Psoas muscle (tissue), 8 donors: ENCODE data around the gene SLC25A20. TPM values are rescaled to one million over a fixed set of nuclear protein-coding genes. Genes with fewer than 3 reads are reported as not detected.

Experiments
- ATAC-seq, 4 donors: fragments of 200-7000 bp; cut with Tn5 transposase; one replicate each; pipeline ENCODE4 v1.9.1; 2020; ENCODE audit warnings: moderate library complexity in 3 of 4, mild to moderate bottlenecking in 2 of 4
- DNase-seq, 2 donors: peaks; one replicate each; pipeline ENCODE4 v3.0.0-alpha.2; 2020
- H3K27ac ChIP-seq: fragments of 200-600 bp; one replicate; pipeline ENCODE4 v1.8.0; 2022
- H3K27me3 ChIP-seq, 3 donors: fragments of 200-600 bp in 1 of 3; one replicate each; pipeline versions ENCODE4 v1.6.1 to v1.8.0; 2013 to 2022; ENCODE audit warnings: low read length in 2 of 3, mild to moderate bottlenecking in 2 of 3, moderate library complexity in 1 of 3; ENCODE audit not compliant: insufficient read depth in 3 of 3
- H3K36me3 ChIP-seq, 2 donors: fragments of 200-600 bp in 1 of 2; one replicate each; pipeline versions ENCODE4 v1.6.1 to v1.8.0; 2013 to 2022; ENCODE audit warnings: low read depth in 1 of 2, mild to moderate bottlenecking in 1 of 2, moderate library complexity in 1 of 2; ENCODE audit not compliant: insufficient read depth in 1 of 2
- H3K4me1 ChIP-seq: fragments of 200-600 bp; one replicate; pipeline ENCODE4 v1.8.0; 2022
- H3K4me3 ChIP-seq: fragments of 200-600 bp; one replicate; pipeline ENCODE4 v1.8.0; 2022; ENCODE audit warnings: mild to moderate bottlenecking
- H3K9me3 ChIP-seq: fragments of 200-600 bp; one replicate; pipeline ENCODE4 v1.8.0; 2022
- CTCF ChIP-seq: fragments of 200-600 bp; IDR thresholded peaks from one replicate; pipeline ENCODE4 v1.8.0; 2022; ENCODE audit warnings: antibody characterized with exemption
- WGBS, 3 donors: extraction: QIAGEN DNeasy Blood & Tissue Kit; methylation state at CpG; one replicate each; pipeline versions ENCODE4 v1.1.6 to v1.1.7; 2013; 5-methylcytosine and 5-hydroxymethylcytosine counted together
- intact Hi-C, 2 donors: fragments of 100-400 bp; cut with DNase I; formaldehyde crosslinking; loops; one replicate each; pipeline versions ENCODE4 v1.11.0 to v1.14.2; 2022
- polyA plus RNA-seq, 3 donors: library from polyadenylated mRNA; stranded (reverse); fragments of 200-250 nt; gene quantifications; one replicate each; pipeline ENCODE4 v1.2.3, GENCODE V29; 2013
- total RNA-seq, 4 donors: library from RNA; stranded (reverse); fragmentation: NEBNext Ultra II Directional in 2 of 4; extraction: Animal tissue kit (Norgen Biotek cat#: 25700) in 2 of 4; gene quantifications; one replicate each; pipeline versions ENCODE4 v1.2.1 to v1.2.4, GENCODE V29; 2021 to 2023
- donor health status: healthy with polysubstance abuse.
- donor health status: DM: no; HTN: no; CAD: no; lungs with moderate emphysema.
- donor health status: Bipolar disorder and iron deficiency.
- donor health status: healthy.
- donor health status: DM: yes; HTN: yes; CAD: no.
- donor health status: DM: no; HTN: no; CAD: no.
- donor health status: DM: no; HTN: no; CAD: no.
- donor health status: DM: yes; HTN: yes; CAD: no.

SLC25A20 gene
- total and polyA plus RNA-seq, 7 donors = 31.3 to 94.8 (median 48.5) TPM

- intact Hi-C loops = no loop called here
- WGBS, 3 donors = 70 to 93% (median 77%) methylated on average over 3 of the region's 3 CpGs
- TF ChIP-seq CTCF = no peak
- H3K9me3 ChIP-seq = no peaks in the 10 kb centered on the region
- H3K36me3 ChIP-seq = peaks cover 3 to 60% of the 10 kb centered on the region in 2 donors
- H3K4me3 ChIP-seq = no peak overlapping the region
- no peak for ATAC-seq
- DNase-seq = no peak
- H3K27me3 ChIP-seq = no peaks in the 10 kb centered on the region
- H3K27ac ChIP-seq = peak overlapping the region; percentile 87
- H3K4me1 ChIP-seq = peaks cover 75% of the 10 kb centered on the region
Observed at GRCh38 chr3:48930590-48930989, 31.9 kb upstream of the SLC25A20 start.

DNA sequence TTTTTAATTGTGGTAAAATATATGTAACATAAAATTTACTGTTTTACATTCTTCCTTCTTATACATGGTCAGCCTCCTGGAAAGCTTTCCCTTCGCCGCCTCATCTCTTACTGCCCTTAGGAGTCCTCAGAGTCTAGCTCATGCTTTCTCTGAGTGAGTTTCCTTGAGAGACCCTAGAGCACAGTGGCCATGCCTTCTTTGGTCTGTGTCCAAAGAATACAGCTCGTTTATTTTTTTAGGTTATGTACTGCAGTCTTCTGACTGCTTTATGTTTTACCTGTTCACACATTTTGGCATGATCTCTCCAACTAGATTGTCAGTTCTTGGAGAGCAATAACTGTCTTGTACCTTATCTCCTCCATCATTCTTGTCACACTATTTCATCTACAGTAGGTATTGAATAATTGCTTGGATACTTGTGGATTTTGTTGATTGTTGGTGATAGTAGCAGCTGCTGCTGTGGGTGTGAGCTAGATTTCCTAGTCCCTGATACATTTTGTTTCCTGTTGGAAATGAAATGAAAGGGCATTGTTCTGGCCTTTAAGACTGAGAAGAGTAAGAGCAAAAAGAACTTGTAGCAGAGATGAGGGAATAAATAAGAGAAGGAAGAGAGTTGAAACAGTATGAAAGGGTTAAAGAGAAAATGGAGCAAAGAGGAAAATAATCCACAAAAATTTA, 30.8 kb upstream of the SLC25A20 start:
- peaks cover 3 to 68% of the 10 kb centered on the region in 2 donors for H3K36me3 ChIP-seq
- no peaks in the 10 kb centered on the region for H3K27me3 ChIP-seq
- WGBS, 3 donors = 53 to 66% (median 59%) methylated on average over 3 of the region's 3 CpGs
- no peaks in the 10 kb centered on the region for H3K9me3 ChIP-seq
- no peak for ATAC-seq
- peak overlapping the region; percentile 26 for H3K4me3 ChIP-seq
- intact Hi-C loops = no loop called here
- no peak for TF ChIP-seq CTCF
- peak overlapping the region; percentile 87 for H3K27ac ChIP-seq
- DNase-seq = no peak
- H3K4me1 ChIP-seq = peaks cover 65% of the 10 kb centered on the region

DNA sequence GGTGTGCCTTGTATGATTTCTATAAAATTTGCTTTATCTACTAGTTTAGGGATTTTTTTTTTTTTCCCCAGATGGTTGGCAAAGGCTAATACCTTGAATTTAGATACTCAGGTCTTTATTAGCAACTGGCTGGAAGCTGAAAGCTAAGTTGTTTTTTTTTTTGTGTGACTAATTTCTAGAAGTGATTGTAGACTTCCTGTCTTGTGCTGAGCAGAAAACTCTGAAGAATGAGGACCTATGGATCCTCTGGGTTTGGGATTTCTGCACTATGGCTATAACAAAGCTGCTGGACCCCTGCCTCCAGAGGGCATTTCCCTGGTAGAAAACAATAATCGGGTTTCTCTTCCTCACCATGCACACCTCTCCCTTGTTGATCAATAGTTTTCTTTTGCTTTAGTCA, 30.0 kb upstream of the SLC25A20 start:
- ATAC-seq = no peak
- H3K4me1 ChIP-seq = peaks cover 60% of the 10 kb centered on the region
- no peak for DNase-seq

DNA sequence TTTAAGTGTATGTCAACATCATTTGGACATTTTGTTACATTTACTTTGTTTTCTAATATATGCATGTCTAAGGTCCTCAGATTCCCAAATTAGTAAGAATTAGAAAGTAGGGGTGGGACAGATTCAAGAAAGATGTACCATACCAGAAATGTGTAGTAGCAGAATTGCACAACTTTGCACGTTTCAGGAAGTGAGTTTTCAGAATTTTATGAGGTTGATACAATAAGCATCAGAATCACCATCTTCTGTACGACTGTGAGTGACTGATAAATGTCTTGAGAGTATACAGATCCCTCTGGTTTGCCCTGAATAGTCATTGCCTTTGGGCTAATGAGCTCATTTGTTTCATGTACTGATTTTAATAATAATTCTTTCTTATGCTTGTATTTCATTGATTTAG, 29.2 kb upstream of the SLC25A20 start:
- no peak for TF ChIP-seq CTCF
- H3K27me3 ChIP-seq = no peaks in the 10 kb centered on the region
- no peak for DNase-seq
- H3K4me1 ChIP-seq = peaks cover 57% of the 10 kb centered on the region
- intact Hi-C loops = no loop called here
- H3K9me3 ChIP-seq = no peaks in the 10 kb centered on the region
- no peak for ATAC-seq
- H3K27ac ChIP-seq = peak overlapping the region; percentile 87
- H3K4me3 ChIP-seq = no peak overlapping the region
- H3K36me3 ChIP-seq = peaks cover 3 to 70% of the 10 kb centered on the region in 2 donors
- WGBS, 3 donors = 51 to 66% (median 52%) methylated on average over 2 of the region's 2 CpGs

More for the DNA sequence above, 30.0 kb upstream of the SLC25A20 start:
- Histone ChIP-seq H3K27me3 (no peaks in the 10 kb centered on the region), H3K27ac (peak overlapping the region; percentile 87), H3K4me3 (peak overlapping the region; percentile 26), H3K9me3 (no peaks in the 10 kb centered on the region), H3K36me3 (peaks cover 3 to 68% of the 10 kb centered on the region in 2 donors)
- 69 to 74% (median 73%) methylated on average over 1 of the region's 1 CpG for WGBS, 3 donors
- no peak for TF ChIP-seq CTCF
- intact Hi-C loops = no loop called here
